HepG2 (cell line): Measurements from ENCODE around the gene ANP32B. TPM values are rescaled to one million over a fixed set of nuclear protein-coding genes. Genes with fewer than 3 reads are reported as not detected.

Experiments
- BORCS8-MEF2B ChIP-seq: sonication (generic); formaldehyde crosslinking; IDR thresholded peaks from 2 replicates; pipeline ENCODE4 v1.8.0; 2022; ENCODE audit warnings: mild to moderate bottlenecking, missing genetic modification reagents
- HES4 ChIP-seq: sonication (generic); formaldehyde crosslinking; IDR thresholded peaks from 2 replicates; pipeline ENCODE4 v1.9.0; 2021; ENCODE audit warnings: mild to moderate bottlenecking, missing genetic modification reagents, borderline replicate concordance
- KDM5B ChIP-seq: sonication (generic); formaldehyde crosslinking; IDR thresholded peaks from 2 replicates; pipeline ENCODE4 v1.4.0; 2020; ENCODE audit warnings: missing genetic modification reagents, mild to moderate bottlenecking, borderline replicate concordance
- KLF9 ChIP-seq: IDR thresholded peaks from 2 replicates; pipeline ENCODE4 v1.6.1; 2016; ENCODE audit warnings: low read depth
- MBNL3 ChIP-seq: fragments of 250-450 bp; sonication (Bioruptor Pico); conservative IDR thresholded peaks from 2 replicates; pipeline ENCODE4 v1.8.0; 2022; ENCODE audit warnings: mild to moderate bottlenecking, inconsistent platforms
- MED13 ChIP-seq: sonication (generic); formaldehyde crosslinking; IDR thresholded peaks from 2 replicates; pipeline ENCODE4 v1.5.0; 2020; ENCODE audit warnings: missing genetic modification reagents
- ONECUT2 ChIP-seq: sonication (generic); formaldehyde crosslinking; IDR thresholded peaks from 2 replicates; pipeline ENCODE4 v1.4.0; 2020; ENCODE audit warnings: missing genetic modification reagents
- SNRNP70 ChIP-seq: fragments of 200-400 bp; formaldehyde crosslinking; IDR thresholded peaks from 2 replicates; pipeline ENCODE4 v1.6.1; 2017; ENCODE audit warnings: mild to moderate bottlenecking, low read depth, low read length, moderate library complexity
- ZBTB34 ChIP-seq: sonication (generic); formaldehyde crosslinking; IDR thresholded peaks from 2 replicates; pipeline ENCODE4 v1.8.0; 2022; ENCODE audit warnings: mild to moderate bottlenecking, missing genetic modification reagents
- ZKSCAN5 ChIP-seq: sonication (generic); formaldehyde crosslinking; IDR thresholded peaks from 2 replicates; pipeline ENCODE4 v1.5.1; 2020; ENCODE audit warnings: mild to moderate bottlenecking, missing genetic modification reagents
- ZNF101 ChIP-seq: sonication (generic); formaldehyde crosslinking; IDR thresholded peaks from 2 replicates; pipeline ENCODE4 v1.4.0; 2020; ENCODE audit warnings: mild to moderate bottlenecking, low read depth, missing genetic modification reagents, borderline replicate concordance
- ZNF143 ChIP-seq: sonication (generic); formaldehyde crosslinking; IDR thresholded peaks from 2 replicates; pipeline ENCODE4 v1.4.0; 2020; ENCODE audit warnings: missing genetic modification reagents
- ZNF407 ChIP-seq: sonication (generic); formaldehyde crosslinking; IDR thresholded peaks from one replicate; pipeline ENCODE4 v1.5.1; 2020; ENCODE audit warnings: mild to moderate bottlenecking, missing genetic modification reagents; ENCODE audit errors: not compliant biosample characterization
- ZNF430 ChIP-seq: sonication (generic); formaldehyde crosslinking; IDR thresholded peaks from 2 replicates; pipeline ENCODE4 v1.9.0; 2021; ENCODE audit warnings: mild to moderate bottlenecking, missing genetic modification reagents
- ZNF556 ChIP-seq: sonication (generic); formaldehyde crosslinking; IDR thresholded peaks from 2 replicates; pipeline ENCODE4 v1.4.0; 2020; ENCODE audit warnings: mild to moderate bottlenecking, missing genetic modification reagents, borderline replicate concordance
- ZNF619 ChIP-seq: sonication (generic); formaldehyde crosslinking; IDR thresholded peaks from 2 replicates; pipeline ENCODE4 v1.4.0; 2020; ENCODE audit warnings: mild to moderate bottlenecking, missing genetic modification reagents
- ZNF850 ChIP-seq: sonication (generic); formaldehyde crosslinking; conservative IDR thresholded peaks from 2 replicates; pipeline ENCODE4 v1.9.0; 2021; ENCODE audit warnings: mild to moderate bottlenecking, missing genetic modification reagents
- polyA plus RNA-seq, 8 experiments: library from polyadenylated mRNA; depleted of rRNA in 3 of 8; stranded (reverse) in 7 of 8; unstranded in 1 of 8; fragments of >200 nt; fragmentation: Illumina TruSeq in 4 of 8; extraction: Trizol in 4 of 8; gene quantifications; 2 replicates each; pipeline versions ENCODE4 v1.2.1 to v1.2.3, GENCODE V29; 2011 to 2016; ENCODE audit warnings: low read depth in 4 of 8, missing spikeins in 1 of 8, mixed read lengths in 1 of 8; ENCODE audit not compliant: insufficient read depth in 1 of 8
- total RNA-seq, 5 experiments: library from RNA; depleted of rRNA; stranded (reverse); fragments of >200 nt; fragmentation: Illumina TruSeq; extraction: Trizol; gene quantifications; 2 replicates each; pipeline ENCODE4 v1.2.3, GENCODE V29; 2016; ENCODE audit warnings: low read depth in 1 of 5
- TF ChIP-seq, protein P1 (sequence below): sonication (generic); formaldehyde crosslinking; IDR thresholded peaks from 2 replicates; pipeline ENCODE4 v1.8.1; 2023; ENCODE audit warnings: mild to moderate bottlenecking, inconsistent platforms, moderate library complexity, missing genetic modification reagents, borderline replicate concordance

ANP32B gene
- total and polyA plus RNA-seq, 2 of the 13 experiments (the other 11 are each of a cell fraction or from before 2014, with no cell fraction given) = 22.1 to 37.5 TPM

DNA sequence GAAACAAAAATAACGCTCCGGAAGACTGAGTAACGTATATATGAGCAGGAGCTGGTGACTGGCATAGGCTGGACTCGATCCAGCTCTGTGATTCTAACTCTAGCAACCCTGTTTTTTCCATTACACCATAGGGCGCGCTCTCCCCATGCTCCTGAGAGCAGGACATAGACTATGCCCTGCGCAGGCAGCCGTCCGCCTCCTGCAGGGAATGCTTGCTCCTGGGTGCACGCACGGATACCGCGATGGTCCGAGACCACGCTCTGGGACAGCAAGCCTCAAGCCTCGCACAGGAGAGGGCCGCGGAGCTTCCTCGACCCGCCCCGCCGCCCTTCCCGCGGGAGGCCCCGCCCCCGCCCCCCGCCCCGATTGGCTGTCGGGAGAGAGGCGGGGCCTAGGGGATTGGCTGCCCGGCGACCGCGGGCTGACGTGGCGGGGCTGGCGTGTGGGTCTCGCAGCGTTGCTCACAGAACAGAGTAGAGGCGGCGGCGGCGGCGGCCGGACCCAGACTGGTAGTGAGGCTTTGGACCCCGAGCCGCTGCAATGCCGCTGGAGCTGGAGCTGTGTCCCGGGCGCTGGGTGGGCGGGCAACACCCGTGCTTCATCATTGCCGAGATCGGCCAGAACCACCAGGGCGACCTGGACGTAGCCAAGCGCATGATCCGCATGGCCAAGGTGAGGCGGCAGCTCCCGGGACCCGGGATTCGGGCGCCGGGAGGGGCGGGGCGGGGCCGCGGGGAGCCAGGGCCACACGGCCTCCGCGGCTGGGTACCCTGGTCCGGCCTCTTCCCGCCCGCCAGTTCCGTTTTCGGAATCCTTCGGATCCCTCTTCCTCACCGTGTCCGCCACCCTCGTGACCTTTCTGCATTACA, 73.4 kb downstream of the ANP32B start, which contains the start of gene NANS (continued):
- peak; percentile 84 for TF ChIP-seq ZNF407 (CRISPR knock-in tag)
- TF ChIP-seq SNRNP70 = no peak
- TF ChIP-seq ZNF143 = peak; percentile 10; the same call in 1 of the 2 replicates
- TF ChIP-seq KDM5B = peak; percentile 92
- TF ChIP-seq ZBTB34 (CRISPR knock-in tag) = no peak
- no peak for TF ChIP-seq ZKSCAN5
- TF ChIP-seq ZNF430 (CRISPR knock-in tag) = peak; percentile 47; the same call in 1 of the 2 replicates
- TF ChIP-seq, protein P1, sequence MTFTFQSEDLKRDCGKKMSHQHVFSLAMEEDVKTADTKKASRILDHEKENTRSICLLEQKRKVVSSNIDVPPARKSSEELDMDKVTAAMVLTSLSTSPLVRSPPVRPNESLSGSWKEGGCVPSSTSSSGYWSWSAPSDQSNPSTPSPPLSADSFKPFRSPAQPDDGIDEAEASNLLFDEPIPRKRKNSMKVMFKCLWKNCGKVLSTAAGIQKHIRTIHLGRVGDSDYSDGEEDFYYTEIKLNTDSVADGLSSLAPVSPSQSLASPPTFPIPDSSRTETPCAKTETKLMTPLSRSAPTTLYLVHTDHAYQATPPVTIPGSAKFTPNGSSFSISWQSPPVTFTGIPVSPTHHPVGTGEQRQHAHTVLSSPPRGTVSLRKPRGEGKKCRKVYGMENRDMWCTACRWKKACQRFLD (CRISPR knock-in tag) = 0 out of 2 replicates have a peak, but pooled peaks have one; percentile 64
- no peak for TF ChIP-seq ZNF850 (CRISPR knock-in tag)
- TF ChIP-seq ONECUT2 (CRISPR knock-in tag) = no peak
- TF ChIP-seq ZNF556 = peak; percentile 66; the same call in 1 of the 2 replicates
- no peak for TF ChIP-seq ZNF101
- TF ChIP-seq KLF9 = peak; percentile 70
- TF ChIP-seq BORCS8-MEF2B (CRISPR knock-in tag) = peak; percentile 40; the same call in 1 of the 2 replicates
- no peak; the same call in 1 of the 2 replicates for TF ChIP-seq MED13
- peak; percentile 76; the same call in 1 of the 2 replicates for TF ChIP-seq HES4 (CRISPR knock-in tag)
- TF ChIP-seq MBNL3 (CRISPR knock-in tag) = no peak
- no peak for TF ChIP-seq ZNF619 (CRISPR knock-in tag)
